WERI-Rb-1 (cell line): Measurements from ENCODE around the gene ARNT2.
A peak's percentile ranks its signal among the peaks of the same experiment; 100 is the strongest.

Experiments
- DNase-seq: peaks from one replicate; pipeline ENCODE4 v3.0.0-alpha.2; 2020
- H3K27ac ChIP-seq: fragments of 250-450 bp; sonication (Bioruptor Pico); 2 replicates; pipeline ENCODE4 v1.5.1; 2020; ENCODE audit warnings: mild to moderate bottlenecking, moderate library complexity
- H3K27me3 ChIP-seq: fragments of 250-450 bp; sonication (Bioruptor Pico); 2 replicates; pipeline ENCODE4 v1.5.1; 2021; ENCODE audit warnings: mild to moderate bottlenecking, low read depth, moderate library complexity; ENCODE audit not compliant: insufficient read depth, severe bottlenecking
- H3K36me3 ChIP-seq: fragments of 250-450 bp; sonication (Bioruptor Pico); 2 replicates; pipeline ENCODE4 v1.5.1; 2020; ENCODE audit warnings: mild to moderate bottlenecking, moderate library complexity
- H3K4me3 ChIP-seq: 2 replicates; pipeline ENCODE4 v1.5.1; 2011; ENCODE audit warnings: low read depth, mild to moderate bottlenecking, control low read depth, low read length
- H3K9me3 ChIP-seq: fragments of 250-450 bp; sonication (Bioruptor Pico); 2 replicates; pipeline ENCODE4 v1.5.1; 2021; ENCODE audit warnings: mild to moderate bottlenecking, moderate library complexity; ENCODE audit not compliant: severe bottlenecking
- TF ChIP-seq, protein P1 (sequence below): IDR thresholded peaks from 2 replicates; pipeline ENCODE4 v1.5.1; 2011; ENCODE audit warnings: low read depth, mild to moderate bottlenecking, control low read depth, inconsistent platforms, low read length

Gene ARNT2

DNA sequence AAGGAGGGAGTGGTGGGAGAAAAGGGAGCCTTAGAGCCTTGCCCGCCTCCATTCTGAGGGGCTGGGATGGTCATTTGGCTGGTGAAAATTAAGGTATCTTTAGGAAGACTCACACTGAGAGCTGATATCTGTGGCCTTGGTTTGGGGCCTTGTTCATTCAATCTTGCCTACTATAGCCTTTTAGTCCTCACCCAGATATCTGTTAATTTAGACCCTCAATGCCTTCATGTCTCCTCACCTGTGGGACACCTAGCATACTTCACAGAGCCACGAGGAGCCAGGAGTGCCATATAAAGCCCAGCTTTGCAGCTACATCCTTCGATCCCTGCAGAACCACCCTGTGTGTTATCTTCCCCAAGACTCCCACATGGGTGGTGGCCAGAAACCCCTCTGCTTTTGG is 4.7 kb upstream of the ARNT2 start:
- DNase-seq, result no peak
- Histone ChIP-seq H3K36me3 (no peaks in the 10 kb centered on the region), H3K4me3 (no peak overlapping the region), H3K9me3 (no peaks in the 10 kb centered on the region), H3K27ac (no peak overlapping the region), H3K27me3 (no peaks in the 10 kb centered on the region)
- TF ChIP-seq, protein P1, sequence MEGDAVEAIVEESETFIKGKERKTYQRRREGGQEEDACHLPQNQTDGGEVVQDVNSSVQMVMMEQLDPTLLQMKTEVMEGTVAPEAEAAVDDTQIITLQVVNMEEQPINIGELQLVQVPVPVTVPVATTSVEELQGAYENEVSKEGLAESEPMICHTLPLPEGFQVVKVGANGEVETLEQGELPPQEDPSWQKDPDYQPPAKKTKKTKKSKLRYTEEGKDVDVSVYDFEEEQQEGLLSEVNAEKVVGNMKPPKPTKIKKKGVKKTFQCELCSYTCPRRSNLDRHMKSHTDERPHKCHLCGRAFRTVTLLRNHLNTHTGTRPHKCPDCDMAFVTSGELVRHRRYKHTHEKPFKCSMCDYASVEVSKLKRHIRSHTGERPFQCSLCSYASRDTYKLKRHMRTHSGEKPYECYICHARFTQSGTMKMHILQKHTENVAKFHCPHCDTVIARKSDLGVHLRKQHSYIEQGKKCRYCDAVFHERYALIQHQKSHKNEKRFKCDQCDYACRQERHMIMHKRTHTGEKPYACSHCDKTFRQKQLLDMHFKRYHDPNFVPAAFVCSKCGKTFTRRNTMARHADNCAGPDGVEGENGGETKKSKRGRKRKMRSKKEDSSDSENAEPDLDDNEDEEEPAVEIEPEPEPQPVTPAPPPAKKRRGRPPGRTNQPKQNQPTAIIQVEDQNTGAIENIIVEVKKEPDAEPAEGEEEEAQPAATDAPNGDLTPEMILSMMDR, result no peak

DNA sequence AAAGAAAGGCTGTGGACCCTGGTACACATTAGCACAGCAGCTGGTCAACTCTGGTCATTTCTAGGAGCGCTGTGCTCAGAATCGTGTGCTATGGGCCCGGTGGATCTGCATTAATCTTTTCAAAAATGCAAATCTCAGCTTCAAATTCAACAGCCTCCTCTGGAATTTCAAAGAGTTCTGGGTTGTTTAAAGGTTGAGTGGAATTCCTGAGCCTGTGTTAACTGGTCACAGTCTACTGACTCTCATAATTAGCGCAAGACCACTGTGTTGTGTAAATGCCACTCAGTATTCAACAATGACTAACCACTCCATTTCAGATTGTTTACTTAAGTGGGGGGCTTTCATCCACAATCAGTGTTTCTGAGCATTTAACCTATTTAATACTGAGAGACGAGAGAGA is 2.7 kb upstream of the ARNT2 start:
- DNase-seq, result no peak
- Histone ChIP-seq H3K36me3 (no peaks in the 10 kb centered on the region), H3K27me3 (no peaks in the 10 kb centered on the region), H3K27ac (no peak overlapping the region), H3K9me3 (no peaks in the 10 kb centered on the region), H3K4me3 (no peak overlapping the region)
- TF ChIP-seq, protein P1, result no peak

DNA sequence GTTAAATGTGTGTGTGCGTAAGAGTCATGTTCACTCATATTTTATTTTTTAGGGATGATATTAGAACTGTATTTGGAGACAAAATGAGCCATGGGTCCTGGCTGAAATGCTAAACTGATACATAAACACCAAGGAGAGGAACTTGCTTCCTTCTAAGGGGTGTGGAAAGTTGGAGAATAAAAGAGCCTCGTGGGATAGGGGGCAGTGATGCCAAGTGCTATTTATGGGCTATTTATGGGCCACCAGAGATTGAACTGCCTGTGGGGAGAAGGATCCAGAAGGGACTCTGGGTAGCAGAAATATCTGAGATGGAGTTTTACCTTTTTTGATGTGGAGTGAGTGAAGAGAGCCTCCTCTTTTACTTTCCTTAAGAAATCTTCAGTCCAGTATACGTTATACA is 1.8 kb upstream of the ARNT2 start:
- Histone ChIP-seq H3K9me3 (no peaks in the 10 kb centered on the region), H3K27ac (no peak overlapping the region), H3K36me3 (no peaks in the 10 kb centered on the region), H3K4me3 (no peak overlapping the region), H3K27me3 (no peaks in the 10 kb centered on the region)
- no peak for DNase-seq
- TF ChIP-seq, protein P1, result no peak

DNA sequence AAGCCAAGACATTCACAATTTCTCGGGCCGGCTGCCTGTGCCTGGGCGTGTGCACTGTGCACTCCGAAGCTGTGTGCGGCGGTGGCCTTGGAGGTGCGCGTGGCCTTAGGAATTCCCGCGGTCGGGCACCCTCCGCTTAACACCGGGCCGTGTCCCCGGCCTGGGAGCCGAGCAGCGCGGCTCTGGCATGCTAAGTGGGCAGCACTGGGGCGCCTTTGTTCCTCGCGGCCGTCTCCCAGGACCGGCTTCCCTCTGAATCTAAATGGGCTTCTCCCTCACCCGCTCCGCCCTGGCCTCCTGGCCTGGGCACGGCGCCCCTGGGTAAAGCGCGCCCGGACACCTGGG is 498 bp upstream of the ARNT2 start:
- Histone ChIP-seq H3K36me3 (no peaks in the 10 kb centered on the region), H3K9me3 (no peaks in the 10 kb centered on the region), H3K4me3 (peak overlapping the region; percentile 63), H3K27me3 (no peaks in the 10 kb centered on the region), H3K27ac (peak overlapping the region; percentile 87)
- TF ChIP-seq, protein P1, result no peak
- peak; percentile 58 for DNase-seq

DNA sequence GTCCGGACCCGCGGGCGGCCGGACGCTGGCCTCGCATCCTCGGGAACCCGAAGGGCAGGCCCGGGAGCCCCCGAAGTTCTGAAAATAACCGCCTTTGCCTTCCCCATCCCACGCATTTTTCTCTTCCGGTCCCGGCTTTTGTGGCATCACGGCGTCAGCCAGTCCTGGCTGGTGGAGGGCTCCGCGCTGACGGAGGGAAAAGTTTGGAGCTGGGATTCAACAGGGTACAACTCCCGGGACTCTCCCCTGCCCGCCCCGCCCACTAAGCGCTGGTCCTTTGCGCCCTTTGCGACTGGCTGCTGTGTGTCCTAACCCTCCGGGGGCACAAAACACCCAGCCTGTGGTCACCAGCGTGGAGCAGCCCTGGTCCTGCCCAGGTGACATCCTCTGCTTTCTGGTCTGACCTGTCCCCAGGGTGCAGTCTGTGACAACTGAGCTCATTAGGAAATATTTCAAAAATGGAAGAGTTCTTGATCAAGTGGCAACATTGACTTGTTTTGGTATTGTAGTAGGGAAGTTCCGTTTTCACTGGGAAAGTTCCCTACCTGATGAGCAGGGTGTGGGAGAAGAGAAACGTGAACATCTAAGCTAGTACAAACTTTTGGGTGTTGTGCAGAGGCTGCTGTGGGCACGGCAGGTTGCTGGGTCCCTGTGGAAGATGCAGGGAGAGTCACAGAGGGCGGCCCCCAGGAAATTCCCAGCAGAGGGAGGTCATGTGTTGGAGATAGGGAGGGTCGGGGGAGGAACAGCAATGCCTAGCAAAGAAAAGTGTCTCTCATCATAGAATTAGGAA is 775 bp downstream of the ARNT2 start:
- TF ChIP-seq, protein P1, result no peak
- peak; percentile 54 for DNase-seq
- no peaks in the 10 kb centered on the region for H3K27me3 ChIP-seq
- H3K4me3 ChIP-seq, result peak overlapping the region; percentile 63
- no peaks in the 10 kb centered on the region for H3K9me3 ChIP-seq
- no peaks in the 10 kb centered on the region for H3K36me3 ChIP-seq
- H3K27ac ChIP-seq, result peak overlapping the region; percentile 87

DNA sequence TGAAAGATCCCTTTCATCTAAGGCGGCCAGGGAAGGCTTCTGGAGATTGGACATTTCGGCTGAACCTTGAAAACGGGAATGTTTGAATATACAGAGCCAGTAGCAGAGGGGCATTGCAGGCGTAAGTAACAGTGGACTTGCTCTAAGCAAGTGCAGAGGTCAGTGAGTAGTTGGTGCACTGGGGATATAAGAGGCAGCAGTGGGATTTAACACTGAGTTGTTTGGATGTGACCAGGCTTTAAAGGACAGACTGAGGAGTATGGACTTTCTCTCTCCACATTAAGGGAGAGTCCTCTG is 1.3 kb downstream of the ARNT2 start:
- DNase-seq, result no peak
- no peak overlapping the region for H3K27ac ChIP-seq
- H3K36me3 ChIP-seq, result no peaks in the 10 kb centered on the region
- H3K9me3 ChIP-seq, result no peaks in the 10 kb centered on the region
- H3K4me3 ChIP-seq, result no peak overlapping the region
- H3K27me3 ChIP-seq, result no peaks in the 10 kb centered on the region
- TF ChIP-seq, protein P1, result no peak
